NCI-H345 (cell line): ENCODE results near the gene NYNRIN.
A peak's percentile ranks its signal among the peaks of the same experiment; 100 is the strongest.
"Not testable (repeated sequence)": the region's sequence is repeated elsewhere in the genome, so short reads cannot be mapped to it uniquely, and the experiment has no call there.

Source experiments
- DNase-seq: peaks from one replicate; lab custom pipeline; 2025; lab: John Stamatoyannopoulos, UW

The NYNRIN gene

GRCh38 chr14:24431569-24432258, 32.9 kb downstream of the NYNRIN start:
- DNase-seq = peak; percentile 92

GRCh38 chr14:24432259-24433131, 33.7 kb downstream of the NYNRIN start:
- DNase-seq = no peak

- no peak for DNase-seq
Measured at GRCh38 chr14:24434036-24434435, 35.2 kb downstream of the NYNRIN start.

- no peak for DNase-seq
Measured at GRCh38 chr14:24434676-24435075, 35.9 kb downstream of the NYNRIN start.

GRCh38 chr14:24435192-24435810, 36.5 kb downstream of the NYNRIN start:
- no peak for DNase-seq

GRCh38 chr14:24435998-24436354, 37.2 kb downstream of the NYNRIN start:
- DNase-seq = no peak

GRCh38 chr14:24436355-24437019, 37.7 kb downstream of the NYNRIN start:
- peak; percentile 56 for DNase-seq

- DNase-seq = no peak
Measured at GRCh38 chr14:24437020-24437735, 38.4 kb downstream of the NYNRIN start.

- DNase-seq = no peak
Measured at GRCh38 chr14:24437736-24438067, 38.9 kb downstream of the NYNRIN start.

- no peak for DNase-seq
Measured at GRCh38 chr14:24438223-24439097, 39.7 kb downstream of the NYNRIN start.

GRCh38 chr14:24439257-24439656, 40.5 kb downstream of the NYNRIN start:
- no peak for DNase-seq

GRCh38 chr14:24439830-24440605, 41.2 kb downstream of the NYNRIN start:
- DNase-seq = no peak

- DNase-seq = no peak
Measured at GRCh38 chr14:24440606-24441399, 42.0 kb downstream of the NYNRIN start.

- DNase-seq = no peak
Measured at GRCh38 chr14:24441485-24441884, 42.7 kb downstream of the NYNRIN start.

GRCh38 chr14:24441904-24442239, 43.1 kb downstream of the NYNRIN start:
- peak; percentile 52 for DNase-seq

GRCh38 chr14:24442240-24443052, 43.6 kb downstream of the NYNRIN start, which contains the start of gene SDR39U1:
SDR39U1 (minus strand) TSS chr14:24442776; CDS start chr14:24442769, 7 bp downstream.
- peak; percentile 99 for DNase-seq

GRCh38 chr14:24443053-24443665, 44.4 kb downstream of the NYNRIN start:
- DNase-seq = no peak

- DNase-seq = not testable (repeated sequence)
Measured at GRCh38 chr14:24450828-24451227, 52.0 kb downstream of the NYNRIN start.
